Measurements from ENCODE around the gene TECPR1. TPM values are rescaled to one million over a fixed set of nuclear protein-coding genes. Genes with fewer than 3 reads are reported as not detected.

TECPR1 gene
- total and polyA plus RNA-seq, 4 donors: 16.7 to 73.6 (median 31.8) TPM

- Histone ChIP-seq H3K27ac (ENCODE audit: low read depth in 1 of 2, low read length in 1 of 2) (peak overlapping the region; percentile 84 to 95), H3K4me1 (ENCODE audit: control insufficient read depth in 5 of 5, insufficient read depth in 5 of 5, low read length in 5 of 5) (peaks cover 0 to 45% (median 20%) of the 10 kb centered on the region in 5 donors), H3K4me3 (no peak overlapping the region), H3K9me3 (ENCODE audit: control insufficient read depth in 4 of 4, insufficient read depth in 3 of 4, low read length in 3 of 4) (peaks cover 0 to under 1% (median 0%) of the 10 kb centered on the region in 4 donors), H3K9ac (ENCODE audit: insufficient read depth in 1 of 2, low read length in 2 of 2) (no peak overlapping the region), H3K36me3 (ENCODE audit: control insufficient read depth in 4 of 4, insufficient read depth in 4 of 4, low read length in 4 of 4) (peaks cover 2 to 47% (median 5%) of the 10 kb centered on the region in 4 donors), H3K27me3 (ENCODE audit: control insufficient read depth in 3 of 3, insufficient read depth in 3 of 3, low read length in 2 of 3) (no peaks in the 10 kb centered on the region)
- ATAC-seq (ENCODE audit: insufficient read depth, low FRiP score): no peak
- no peak for DNase-seq
- TF ChIP-seq CTCF (IDR thresholded peaks at IDR 0.05; ENCODE audit: control extremely low read depth, extremely low read depth): no peak
- WGBS, 2 donors: 53 to 80% methylated on average over 19 to 21 of the region's 21 CpGs
Measured at GRCh38 chr7:98286701-98287485, 34.9 kb upstream of the TECPR1 start.

GRCh38 chr7:98286093-98286539 lies 34.1 kb upstream of the TECPR1 start:
- H3K9me3 ChIP-seq (ENCODE audit: control insufficient read depth in 4 of 4, insufficient read depth in 3 of 4, low read length in 3 of 4): no peaks in the 10 kb centered on the region
- peak; percentile 8 for ATAC-seq (ENCODE audit: insufficient read depth, low FRiP score)
- no peaks in the 10 kb centered on the region for H3K27me3 ChIP-seq (ENCODE audit: control insufficient read depth in 3 of 3, insufficient read depth in 3 of 3, low read length in 2 of 3)
- TF ChIP-seq CTCF (IDR thresholded peaks at IDR 0.05; ENCODE audit: control extremely low read depth, extremely low read depth): no peak
- peaks cover 0 to 41% (median 4%) of the 10 kb centered on the region in 4 donors for H3K36me3 ChIP-seq (ENCODE audit: control insufficient read depth in 4 of 4, insufficient read depth in 4 of 4, low read length in 4 of 4)
- WGBS, 2 donors: 34 to 42% methylated on average over 13 to 14 of the region's 14 CpGs
- no peak overlapping the region for H3K4me3 ChIP-seq
- H3K9ac ChIP-seq (ENCODE audit: insufficient read depth in 1 of 2, low read length in 2 of 2): no peak overlapping the region
- peak in 1 of 3 donors; percentile 33 for DNase-seq
- peaks cover 0 to 45% (median 20%) of the 10 kb centered on the region in 5 donors for H3K4me1 ChIP-seq (ENCODE audit: control insufficient read depth in 5 of 5, insufficient read depth in 5 of 5, low read length in 5 of 5)
- H3K27ac ChIP-seq (ENCODE audit: low read depth in 1 of 2, low read length in 1 of 2): peak overlapping the region; percentile 84 to 95

- H3K27ac ChIP-seq (ENCODE audit: low read depth in 1 of 2, low read length in 1 of 2): peak overlapping the region; percentile 84 to 95
- H3K27me3 ChIP-seq (ENCODE audit: control insufficient read depth in 3 of 3, insufficient read depth in 3 of 3, low read length in 2 of 3): no peaks in the 10 kb centered on the region
- ATAC-seq (ENCODE audit: insufficient read depth, low FRiP score) (no peak), DNase-seq (no peak)
- no peaks in the 10 kb centered on the region for H3K9me3 ChIP-seq (ENCODE audit: control insufficient read depth in 4 of 4, insufficient read depth in 3 of 4, low read length in 3 of 4)
- no peak for TF ChIP-seq CTCF (IDR thresholded peaks at IDR 0.05; ENCODE audit: control extremely low read depth, extremely low read depth)
- peaks cover 0 to 36% (median 2%) of the 10 kb centered on the region in 4 donors for H3K36me3 ChIP-seq (ENCODE audit: control insufficient read depth in 4 of 4, insufficient read depth in 4 of 4, low read length in 4 of 4)
- peak overlapping the region; percentile 95 for H3K4me3 ChIP-seq
- peaks cover 0 to 51% (median 20%) of the 10 kb centered on the region in 5 donors for H3K4me1 ChIP-seq (ENCODE audit: control insufficient read depth in 5 of 5, insufficient read depth in 5 of 5, low read length in 5 of 5)
- H3K9ac ChIP-seq (ENCODE audit: insufficient read depth in 1 of 2, low read length in 2 of 2): no peak overlapping the region
- 60 to 76% methylated on average over 19 to 21 of the region's 21 CpGs for WGBS, 2 donors
Measured at GRCh38 chr7:98285157-98286092, 33.4 kb upstream of the TECPR1 start.
